ENCODE data around the gene CAST.

GRCh38 chr5:96614110-96614691 is 48.0 kb upstream of the CAST start:
- TF ChIP-seq CTCF (IDR thresholded peaks at IDR 0.05): peak in 2 of 3 experiments; percentile 58 to 67
- TF ChIP-seq POLR2A (IDR thresholded peaks at IDR 0.05): no peak
